ENCODE measurements around the gene CPOX.

GRCh38 chr3:98540346-98540745 lies 53.1 kb downstream of the CPOX start:
- TF ChIP-seq CTCF (IDR thresholded peaks at IDR 0.05; ENCODE audit: low read length): no peak
- TF ChIP-seq EZH2 (optimal IDR thresholded peaks at IDR 0.05; ENCODE audit: low read depth, low read length): no peak
- TF ChIP-seq EZH2phosphoT487 (IDR thresholded peaks at IDR 0.05; ENCODE audit: low read length): no peak
